ENCODE data around the gene FJX1.

Gene FJX1

GRCh38 chr11:35617687-35618496 lies at the start of gene FJX1:
FJX1 (plus strand) TSS chr11:35618460; CDS start chr11:35618637, 177 bp downstream.
- peak; percentile 62 for DNase-seq

- DNase-seq, result no peak
These were observed 46.6 kb upstream of the FJX1 start for GRCh38 chr11:35571696-35572095.

GRCh38 chr11:35579557-35580396 lies 38.5 kb upstream of the FJX1 start:
- DNase-seq, result peak; percentile 10

GRCh38 chr11:35580397-35580781 lies 37.9 kb upstream of the FJX1 start:
- DNase-seq, result no peak

- DNase-seq, result no peak
These were observed 36.2 kb upstream of the FJX1 start for GRCh38 chr11:35582033-35582432.

GRCh38 chr11:35583126-35583525 lies 35.1 kb upstream of the FJX1 start:
- DNase-seq, result no peak

- DNase-seq, result no peak
These were observed 34.4 kb upstream of the FJX1 start for GRCh38 chr11:35583843-35584242.

- DNase-seq, result no peak
These were observed 33.9 kb upstream of the FJX1 start for GRCh38 chr11:35584321-35584720.

GRCh38 chr11:35585416-35585815 lies 32.8 kb upstream of the FJX1 start:
- DNase-seq, result no peak

GRCh38 chr11:35586222-35586621 lies 32.0 kb upstream of the FJX1 start:
- no peak for DNase-seq

GRCh38 chr11:35587972-35588371 lies 30.3 kb upstream of the FJX1 start:
- DNase-seq, result no peak

GRCh38 chr11:35588627-35589026 lies 29.6 kb upstream of the FJX1 start:
- DNase-seq, result no peak

- DNase-seq, result no peak
These were observed 29.0 kb upstream of the FJX1 start for GRCh38 chr11:35589281-35589680.

GRCh38 chr11:35590412-35590811 lies 27.8 kb upstream of the FJX1 start:
- DNase-seq, result no peak

GRCh38 chr11:35593143-35593542 lies 25.1 kb upstream of the FJX1 start:
- no peak for DNase-seq

- peak; percentile 12 for DNase-seq
These were observed 23.6 kb upstream of the FJX1 start for GRCh38 chr11:35594680-35595079.

GRCh38 chr11:35598254-35599125 lies 19.8 kb upstream of the FJX1 start:
- no peak for DNase-seq

GRCh38 chr11:35600331-35600838 lies 17.9 kb upstream of the FJX1 start:
- no peak for DNase-seq

GRCh38 chr11:35602160-35602793 lies 16.0 kb upstream of the FJX1 start:
- DNase-seq, result no peak

GRCh38 chr11:35602979-35603378 lies 15.3 kb upstream of the FJX1 start:
- no peak for DNase-seq

- no peak for DNase-seq
These were observed 12.6 kb upstream of the FJX1 start for GRCh38 chr11:35605706-35606105.

GRCh38 chr11:35606206-35606605 lies 12.1 kb upstream of the FJX1 start:
- DNase-seq, result no peak
